Ishikawa (cell line): Measurements from ENCODE around the gene GATA3.
A peak's percentile ranks its signal among the peaks of the same experiment; 100 is the strongest.

Experiments
- CEBPB ChIP-seq: IDR thresholded peaks from 2 replicates; pipeline ENCODE4 v1.6.1; 2012
- CREB1 ChIP-seq: IDR thresholded peaks from 2 replicates; pipeline ENCODE4 v1.6.1; 2012; ENCODE audit warnings: low read depth
- EGR1 ChIP-seq: IDR thresholded peaks from 2 replicates; pipeline ENCODE4 v1.6.1; 2012
- EP300 ChIP-seq: IDR thresholded peaks from 2 replicates; pipeline ENCODE4 v1.6.1; 2012; ENCODE audit warnings: borderline replicate concordance
- FOXM1 ChIP-seq: IDR thresholded peaks from 2 replicates; pipeline ENCODE4 v1.6.1; 2012; ENCODE audit warnings: low read depth, borderline replicate concordance
- MAX ChIP-seq: IDR thresholded peaks from 2 replicates; pipeline ENCODE4 v1.6.1; 2012
- NFIC ChIP-seq: IDR thresholded peaks from 2 replicates; pipeline ENCODE4 v1.6.1; 2012
- RAD21 ChIP-seq: IDR thresholded peaks from 2 replicates; pipeline ENCODE4 v1.6.1; 2012; ENCODE audit warnings: low read depth
- REST ChIP-seq: IDR thresholded peaks from 2 replicates; pipeline ENCODE4 v1.6.1; 2012; ENCODE audit warnings: low read depth, mild to moderate bottlenecking
- TAF1 ChIP-seq: IDR thresholded peaks from 2 replicates; pipeline ENCODE4 v1.6.1; 2012; ENCODE audit warnings: low read depth, mild to moderate bottlenecking
- TCF12 ChIP-seq: IDR thresholded peaks from 2 replicates; pipeline ENCODE4 v1.6.1; 2012; ENCODE audit warnings: low read depth
- TEAD4 ChIP-seq: IDR thresholded peaks from 2 replicates; pipeline ENCODE4 v1.6.1; 2012
- USF1 ChIP-seq: IDR thresholded peaks from 2 replicates; pipeline ENCODE4 v1.6.1; 2012
- YY1 ChIP-seq: IDR thresholded peaks from 2 replicates; pipeline ENCODE4 v1.6.1; 2012; ENCODE audit warnings: low read depth
- ZBTB7A ChIP-seq: IDR thresholded peaks from 2 replicates; pipeline ENCODE4 v1.6.1; 2012; ENCODE audit warnings: low read depth

Gene GATA3

GRCh38 chr10:8048281-8049008 is 6.0 kb upstream of the GATA3 start:
- TF ChIP-seq CREB1 (no peak), NFIC (no peak), ZBTB7A (no peak), RAD21 (no peak), REST (no peak), MAX (no peak), YY1 (no peak), CEBPB (no peak), TEAD4 (no peak), TAF1 (no peak)

DNA sequence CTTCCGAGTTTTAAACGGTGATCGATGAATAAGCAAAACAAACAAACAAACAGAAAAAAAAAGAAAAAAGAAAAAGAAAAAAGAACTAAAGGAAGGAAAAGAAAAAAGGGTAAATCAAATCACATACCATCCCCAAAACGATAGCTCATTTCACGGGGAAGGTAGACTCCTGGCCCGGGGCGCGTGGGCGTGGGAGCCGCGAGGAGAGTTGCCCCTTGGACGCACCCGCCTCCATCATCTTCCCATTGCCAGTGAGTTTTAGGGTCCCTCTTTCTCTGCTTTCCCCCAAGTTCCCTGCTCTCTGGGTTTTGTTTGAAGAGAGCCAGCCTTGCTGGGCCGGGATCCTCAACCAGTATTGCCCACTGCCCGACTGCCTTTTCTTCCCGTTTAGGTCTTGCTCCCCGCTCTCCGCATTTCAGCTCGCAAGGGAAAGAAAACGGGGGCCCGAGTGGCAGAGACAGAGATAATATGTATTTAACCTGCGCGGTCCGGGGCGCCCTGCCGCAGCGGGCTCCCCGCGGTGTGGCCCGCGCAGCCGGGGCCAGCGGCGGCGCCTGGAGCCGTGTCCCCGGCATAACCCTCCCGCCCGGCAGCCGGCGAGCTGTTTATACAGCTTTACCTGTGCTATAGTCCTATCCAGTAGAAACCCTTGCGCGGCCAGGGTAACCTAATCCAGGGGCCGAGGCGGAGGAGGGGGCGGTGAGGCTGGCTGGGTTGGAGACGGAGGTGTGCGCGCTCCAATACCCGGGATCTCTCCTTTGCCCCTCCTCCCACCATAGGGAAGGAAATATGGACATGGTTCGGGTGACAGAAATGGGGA is 5.2 kb upstream of the GATA3 start:
- TF ChIP-seq TAF1 (no peak), CREB1 (no peak), CEBPB (no peak)

- TF ChIP-seq ZBTB7A (peak; percentile 40; the same call in 1 of the 2 replicates), USF1 (no peak)
Observed at GRCh38 chr10:8049865-8050555, 4.5 kb upstream of the GATA3 start.

DNA sequence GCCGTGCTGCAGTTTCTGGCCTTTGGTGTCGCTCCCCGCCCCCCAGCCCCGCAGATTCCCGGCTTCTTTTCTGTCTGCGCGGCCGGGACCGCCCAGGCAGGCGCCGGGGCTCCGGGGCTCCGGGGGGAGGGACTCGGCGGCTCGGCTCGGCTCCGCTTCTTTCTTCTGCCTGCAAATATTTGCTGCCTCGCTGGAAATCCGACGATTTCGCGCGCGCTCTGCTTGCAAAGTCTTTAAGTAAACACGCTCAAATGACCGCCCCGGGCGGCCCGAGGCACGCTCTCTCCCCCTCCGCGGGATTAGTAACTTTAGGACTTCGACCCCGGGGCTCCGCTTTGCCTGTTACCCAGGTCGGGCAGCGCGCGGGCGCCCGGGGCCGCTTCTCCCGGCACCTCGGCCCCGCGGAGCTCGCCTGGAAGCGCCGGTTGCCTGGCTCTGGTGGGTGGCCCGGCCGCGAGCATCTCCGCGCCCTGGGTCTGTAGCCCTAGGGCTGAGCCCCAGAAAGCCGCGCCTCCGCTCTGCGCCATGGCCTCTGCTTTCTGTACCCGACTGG is 3.9 kb upstream of the GATA3 start:
- TF ChIP-seq ZBTB7A (no peak), EGR1 (no peak), CEBPB (no peak), RAD21 (no peak), NFIC (no peak), EP300 (no peak)

DNA sequence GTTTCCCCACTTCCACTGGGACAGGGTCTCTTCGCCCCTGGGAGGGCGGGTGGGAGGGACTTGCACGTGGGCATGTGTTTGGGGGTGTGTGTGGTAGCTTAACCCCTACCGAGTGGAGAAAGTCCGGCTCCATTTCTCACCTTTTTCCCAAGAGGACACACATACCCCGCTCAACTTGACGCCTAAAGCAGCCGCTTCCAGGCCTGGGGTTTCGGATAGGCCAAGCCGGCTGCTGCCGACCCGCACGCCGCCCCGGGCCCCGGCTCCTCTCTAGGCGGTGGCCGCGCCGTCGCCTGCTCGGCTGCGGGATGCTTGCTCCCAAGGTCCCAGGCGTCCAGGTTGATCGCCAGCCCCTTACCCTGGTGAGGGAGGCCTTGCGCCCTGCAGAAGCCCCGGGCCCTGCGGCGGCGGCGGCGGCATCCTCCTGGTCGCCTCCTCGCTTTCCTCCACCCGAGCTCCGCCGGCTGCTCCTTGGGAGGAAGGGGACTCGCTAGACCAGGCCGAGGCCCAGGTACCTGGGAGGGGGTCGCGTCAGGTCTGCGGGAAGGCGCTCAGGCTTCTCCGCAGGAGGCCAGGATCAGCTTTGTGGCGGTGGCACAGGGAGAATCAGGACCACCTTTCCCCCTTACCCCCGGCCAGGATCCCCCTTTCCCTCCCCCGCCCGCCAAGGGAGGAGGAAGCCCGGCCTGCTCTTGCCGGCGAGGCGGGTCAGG is 3.2 kb upstream of the GATA3 start:
- no peak for TF ChIP-seq REST
- no peak for TF ChIP-seq EGR1
- TF ChIP-seq USF1 = no peak
- TF ChIP-seq CEBPB = no peak
- TF ChIP-seq NFIC = no peak
- no peak for TF ChIP-seq EP300
- no peak for TF ChIP-seq FOXM1
- no peak for TF ChIP-seq YY1
- no peak for TF ChIP-seq TEAD4
- TF ChIP-seq ZBTB7A = no peak
- no peak for TF ChIP-seq TAF1

- no peak for TF ChIP-seq FOXM1
- TF ChIP-seq CEBPB = no peak
- TF ChIP-seq USF1 = no peak
- TF ChIP-seq CREB1 = no peak
- no peak for TF ChIP-seq NFIC
- no peak for TF ChIP-seq RAD21
- no peak for TF ChIP-seq TAF1
- no peak for TF ChIP-seq REST
- no peak for TF ChIP-seq EGR1
- no peak for TF ChIP-seq MAX
- no peak for TF ChIP-seq TCF12
- TF ChIP-seq ZBTB7A = no peak
- no peak for TF ChIP-seq EP300
- TF ChIP-seq TEAD4 = no peak
- TF ChIP-seq YY1 = no peak
Observed at GRCh38 chr10:8051851-8052257, 2.6 kb upstream of the GATA3 start.
